Transverse colon (tissue), 4 donors: Measurements from ENCODE around the gene PBX2. TPM values are rescaled to one million over a fixed set of nuclear protein-coding genes. Genes with fewer than 3 reads are reported as not detected.

Source experiments
- DNase-seq: peaks from one replicate; pipeline ENCODE4 v3.0.0-alpha.2; 2019
- H3K27ac ChIP-seq, 4 donors: fragments of 200-600 bp; sonication (generic); 2 replicates each; pipeline ENCODE4 v1.5.1; 2016 to 2018; ENCODE audit warnings: inconsistent platforms in 4 of 4
- H3K27me3 ChIP-seq: fragments of 200-600 bp; sonication (generic); 2 replicates; pipeline ENCODE4 v1.5.1; 2017; ENCODE audit warnings: inconsistent platforms
- H3K36me3 ChIP-seq, 4 donors: fragments of 200-600 bp; sonication (generic); 2 replicates each; pipeline ENCODE4 v1.5.1; 2017 to 2019; ENCODE audit warnings: inconsistent platforms in 4 of 4
- H3K4me1 ChIP-seq, 4 donors: fragments of 200-600 bp; sonication (generic); 2 replicates each; pipeline ENCODE4 v1.5.1; 2017 to 2020; ENCODE audit warnings: inconsistent platforms in 4 of 4
- H3K4me3 ChIP-seq, 4 donors: fragments of 200-600 bp; sonication (generic); 1 replicate in 1 of 4; 2 replicates in 3 of 4; pipeline versions ENCODE4 v1.5.1 to v1.6.1; 2017 to 2019; ENCODE audit warnings: inconsistent platforms in 4 of 4
- H3K9me3 ChIP-seq, 2 donors: fragments of 200-600 bp; sonication (generic); 2 replicates each; pipeline ENCODE4 v1.5.1; 2017 to 2019; ENCODE audit warnings: inconsistent platforms in 2 of 2
- CTCF ChIP-seq, 5 experiments: fragments of 200-600 bp in 3 of 5; fragments of 450-650 bp in 2 of 5; sonication (generic) in 3 of 5; IDR thresholded peaks; 1 replicate in 2 of 5; 2 replicates in 3 of 5; pipeline ENCODE4 v1.5.1; 2016 to 2017; ENCODE audit warnings: antibody characterized with exemption in 5 of 5, inconsistent platforms in 3 of 5, mild to moderate bottlenecking in 2 of 5, moderate library complexity in 1 of 5
- EP300 ChIP-seq: sonication (generic); formaldehyde crosslinking; IDR thresholded peaks from one replicate; pipeline ENCODE4 v1.6.1; 2017; ENCODE audit warnings: antibody characterized with exemption, low read depth
- POLR2A ChIP-seq: fragments of 450-650 bp; IDR thresholded peaks from one replicate; pipeline ENCODE4 v1.6.1; 2016; ENCODE audit warnings: antibody characterized with exemption, mild to moderate bottlenecking, moderate library complexity
- POLR2AphosphoS5 ChIP-seq, 3 donors: sonication (generic); formaldehyde crosslinking; IDR thresholded peaks; one replicate each; pipeline ENCODE4 v1.6.1; 2016; ENCODE audit warnings: antibody characterized with exemption in 3 of 3
- WGBS, 2 donors: methylation state at CpG; one replicate each; pipeline ENCODE4 v1.1.5; 2018; ENCODE audit warnings: low coverage in 1 of 2; 5-methylcytosine and 5-hydroxymethylcytosine counted together
- in situ Hi-C, 4 donors: fragments of 200-750 bp; cut with MboI; loops; one replicate each; pipeline versions ENCODE4 v1.15.0 to v1.15.1; 2017; ENCODE audit warnings: low sequenced_read_pairs in 3 of 4, low pct_ligation_motif_present in 1 of 4, low pct_unique_long_range_greater_than_20kb in 1 of 4
- intact Hi-C: fragments of 100-400 bp; cut with DNase I; formaldehyde crosslinking; loops from one replicate; pipeline ENCODE4 v1.15.1; 2023; ENCODE audit warnings: low total_unique reads
- small RNA-seq, 4 donors: library from RNA; depleted of rRNA; stranded (forward); fragments of <200 nt; gene quantifications; one replicate each; pipeline ENCODE3, GENCODE V24; 2016
- total RNA-seq, 4 donors: library from RNA; depleted of rRNA; stranded (reverse); fragments of >200 nt; gene quantifications; one replicate each; pipeline ENCODE4 v1.1.0, GENCODE V29; 2016

PBX2 gene
- total RNA-seq, 4 donors from 2014 or later, result 34.4 to 87.5 (median 41.3) TPM

- H3K4me1 ChIP-seq, result peaks cover 0 to 17% (median 4%) of the 10 kb centered on the region in 4 donors
- intact Hi-C loops, result no loop called here
These were observed 50.4 kb downstream of the PBX2 start for GRCh38 chr6:32139590-32139989.

GRCh38 chr6:32137454-32137853, 52.5 kb downstream of the PBX2 start:
- TF ChIP-seq EP300 (no peak), POLR2AphosphoS5 (IDR thresholded peaks at IDR 0.05) (no peak), CTCF (IDR thresholded peaks at IDR 0.05) (no peak), POLR2A (no peak)

More at GRCh38 chr6:32139590-32139989, 50.4 kb downstream of the PBX2 start:
- TF ChIP-seq EP300 (no peak), CTCF (IDR thresholded peaks at IDR 0.05) (no peak)
- H3K9me3 ChIP-seq, result no peaks in the 10 kb centered on the region
- no peaks in the 10 kb centered on the region for H3K27me3 ChIP-seq
- no peak overlapping the region for H3K27ac ChIP-seq
- in situ Hi-C loops, result no loop called here
- DNase-seq, result no peak
- H3K36me3 ChIP-seq, result no peaks in the 10 kb centered on the region
- no peak overlapping the region for H3K4me3 ChIP-seq
- WGBS, 2 donors, result 33 to 78% methylated on average over 3 to 5 of the region's 5 CpGs

More at GRCh38 chr6:32137454-32137853, 52.5 kb downstream of the PBX2 start:
- no peak overlapping the region for H3K4me3 ChIP-seq
- no peak for DNase-seq
- no peaks in the 10 kb centered on the region for H3K36me3 ChIP-seq
- H3K27me3 ChIP-seq, result no peaks in the 10 kb centered on the region
- in situ Hi-C loops (no loop called here), intact Hi-C loops (no loop called here)
- no peaks in the 10 kb centered on the region for H3K9me3 ChIP-seq
- H3K27ac ChIP-seq, result no peak overlapping the region
- H3K4me1 ChIP-seq, result peaks cover 0 to 10% (median 0%) of the 10 kb centered on the region in 4 donors

Small RNAs within 50 kb of the gene (small RNA-seq; reads per million reads assigned to genes)
- 0 reads per million in 4 donors for gene AL662884.1
- gene MIR6833, result 0 reads per million in 4 donors

Other genes starting within 250 kb of the PBX2 start
- 10 to 100 TPM in 3 of 4 donors, 1 to 10 TPM in 1; 9.0 to 59.7 (median 39.6) TPM for gene CFB, start 244.1 kb downstream of the PBX2 start, total RNA-seq
- gene NELFE, start 231.2 kb downstream of the PBX2 start, total RNA-seq, result 100 to 1,000 TPM in 1 of 4 donors, 10 to 100 TPM in 3; 59.2 to 114 (median 88.0) TPM
- gene SKIC2, start 231.0 kb downstream of the PBX2 start, total RNA-seq, result 100 to 1,000 TPM in 1 of 4 donors, 10 to 100 TPM in 3; 52.8 to 173 (median 71.3) TPM
- 10 to 100 TPM; 17.5 to 29.9 (median 20.9) TPM for gene DXO, start 218.1 kb downstream of the PBX2 start, total RNA-seq
- 100 to 1,000 TPM in 1 of 4 donors, 10 to 100 TPM in 3; 16.9 to 210 (median 33.6) TPM for gene C4A, start 208.1 kb downstream of the PBX2 start, total RNA-seq
- 100 to 1,000 TPM in 1 of 4 donors, 10 to 100 TPM in 3; 20.3 to 137 (median 64.0) TPM for gene C4B, start 175.4 kb downstream of the PBX2 start, total RNA-seq
- gene CYP21A2, start 151.8 kb downstream of the PBX2 start, total RNA-seq, result under 1 TPM in 3 of 4 donors, not detected in 1; 0.27 to 0.64 (median 0.40) TPM
- 100 to 1,000 TPM in 1 of 4 donors, 10 to 100 TPM in 3; 47.7 to 205 (median 66.2) TPM for gene TNXB, start 80.9 kb downstream of the PBX2 start, total RNA-seq
- 100 to 1,000 TPM in 2 of 4 donors, 10 to 100 TPM in 2; 59.0 to 139 (median 98.5) TPM for gene ATF6B, start 62.0 kb downstream of the PBX2 start, total RNA-seq
- gene FKBPL, start 59.9 kb downstream of the PBX2 start, total RNA-seq, result 1 to 10 TPM in 2 of 4 donors, not detected in 2; 3.0 to 3.3 TPM
- 1 to 10 TPM in 2 of 4 donors, not detected in 2; 2.4 to 2.7 TPM for gene PRRT1, start 38.3 kb downstream of the PBX2 start, total RNA-seq
- 10 to 100 TPM; 13.1 to 80.0 (median 28.1) TPM for gene PPT2, start 36.1 kb downstream of the PBX2 start, total RNA-seq
- gene EGFL8, start 25.6 kb downstream of the PBX2 start, total RNA-seq, result 10 to 100 TPM in 3 of 4 donors, 1 to 10 TPM in 1; 2.6 to 79.4 (median 16.2) TPM
- gene AGPAT1, start 14.1 kb downstream of the PBX2 start, total RNA-seq, result 10 to 100 TPM; 17.9 to 67.2 (median 50.1) TPM
- 100 to 1,000 TPM in 3 of 4 donors, 10 to 100 TPM in 1; 36.0 to 212 (median 120) TPM for gene RNF5, start 11.8 kb downstream of the PBX2 start, total RNA-seq
- 1 to 10 TPM; 1.1 to 9.0 (median 2.7) TPM for gene AGER, start 5.9 kb downstream of the PBX2 start, total RNA-seq
- 1 to 10 TPM in 3 of 4 donors, under 1 TPM in 1; 1.00 to 8.6 (median 6.7) TPM for gene GPSM3, start 2.4 kb upstream of the PBX2 start, total RNA-seq
- 10 to 100 TPM in 2 of 4 donors, 1 to 10 TPM in 2; 2.6 to 24.3 (median 9.6) TPM for gene NOTCH4, start 33.9 kb upstream of the PBX2 start, total RNA-seq
- gene TSBP1, start 181.7 kb upstream of the PBX2 start, total RNA-seq, result not detected
- gene BTNL2, start 217.0 kb upstream of the PBX2 start, total RNA-seq, result not detected
- gene HLA-DRA, start 249.7 kb upstream of the PBX2 start, total RNA-seq, result 100 to 1,000 TPM in 2 of 4 donors, 10 to 100 TPM in 2; 37.0 to 202 (median 132) TPM